Measurements from ENCODE around the gene RAB34. TPM values are rescaled to one million over a fixed set of nuclear protein-coding genes. Genes with fewer than 3 reads are reported as not detected.

RAB34 gene
- total RNA-seq, 1 donor from 2014 or later: 41.7 TPM

DNA sequence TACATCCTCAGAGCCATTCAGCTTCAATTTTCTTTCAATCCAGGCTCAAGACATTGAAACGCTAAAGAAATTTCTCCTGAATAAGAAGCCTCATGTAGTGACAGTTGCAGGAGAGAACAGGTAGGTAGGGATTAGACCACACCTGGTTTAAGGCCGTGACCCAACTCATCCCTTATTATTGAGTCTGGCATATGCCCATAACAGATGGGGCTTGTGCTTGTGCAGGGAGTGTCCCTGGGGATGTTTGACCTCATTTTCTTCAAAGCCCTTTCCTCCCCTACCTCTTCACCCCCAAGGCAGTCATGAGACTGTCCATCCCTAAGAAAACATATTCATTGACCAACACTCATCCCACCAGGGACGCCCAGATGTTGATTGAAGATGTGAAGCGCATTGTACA is 31.4 kb downstream of the RAB34 start:
- no peak for DNase-seq (ENCODE audit: low read depth, low spot score)

DNA sequence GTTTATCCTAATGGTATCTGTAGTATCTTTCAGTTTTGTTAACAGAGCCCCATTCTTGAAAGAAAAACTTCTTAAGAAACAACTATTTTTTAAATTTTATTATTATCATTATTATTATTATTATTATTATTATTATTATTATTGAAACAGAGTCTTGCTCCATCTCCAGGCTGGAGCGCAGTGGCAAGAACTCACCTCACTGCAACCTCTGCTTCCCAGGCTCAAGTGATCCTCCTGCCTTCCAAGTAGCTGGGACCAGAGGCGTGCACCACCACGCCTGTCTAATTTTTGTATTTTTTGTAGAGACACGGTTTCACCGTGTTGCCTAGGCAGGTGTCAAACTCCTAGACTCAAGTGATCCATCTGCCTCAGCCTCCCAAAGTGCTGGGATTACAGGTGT is 32.3 kb downstream of the RAB34 start:
- no peak for DNase-seq (ENCODE audit: low read depth, low spot score)

DNA sequence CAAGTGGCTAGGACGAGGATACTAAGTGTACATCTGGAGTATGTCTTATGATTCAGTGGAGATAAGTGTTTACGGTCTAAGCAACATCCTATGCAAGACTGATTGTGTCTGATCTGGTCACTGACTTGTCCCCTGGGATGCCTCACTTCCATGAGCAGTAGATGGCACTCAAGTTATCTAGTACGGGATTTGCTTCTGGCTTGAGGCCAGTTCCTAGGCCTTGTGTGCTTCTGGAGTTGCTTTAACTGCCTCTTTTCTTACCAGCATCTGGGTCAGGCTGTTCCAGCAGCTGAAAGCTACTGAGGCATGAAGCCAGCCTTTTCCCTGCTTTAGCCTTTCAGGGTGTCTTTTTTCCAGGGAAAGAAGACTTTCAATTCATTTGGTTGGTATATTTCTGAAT is 32.7 kb downstream of the RAB34 start:
- DNase-seq (ENCODE audit: low read depth, low spot score): no peak

DNA sequence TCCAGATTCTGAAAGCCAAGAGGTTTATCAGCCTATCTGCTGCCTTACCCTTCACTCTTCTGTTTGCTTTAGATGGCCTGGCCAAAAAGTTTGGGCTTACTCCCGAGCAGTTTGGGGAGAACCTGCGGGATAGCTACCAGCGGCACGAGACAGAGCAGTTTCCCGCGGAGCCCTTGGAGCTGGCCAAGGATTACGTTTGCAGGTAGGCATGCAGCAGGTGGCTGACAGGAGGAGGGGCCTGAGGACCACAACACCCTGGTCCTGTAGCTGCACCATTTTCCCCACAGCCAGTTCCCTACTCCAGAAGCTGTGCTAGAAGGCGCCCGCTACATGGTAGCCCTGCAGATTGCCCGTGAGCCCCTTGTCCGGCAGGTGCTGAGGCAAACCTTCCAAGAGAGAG is 35.0 kb downstream of the RAB34 start:
- DNase-seq (ENCODE audit: low read depth, low spot score): no peak

DNA sequence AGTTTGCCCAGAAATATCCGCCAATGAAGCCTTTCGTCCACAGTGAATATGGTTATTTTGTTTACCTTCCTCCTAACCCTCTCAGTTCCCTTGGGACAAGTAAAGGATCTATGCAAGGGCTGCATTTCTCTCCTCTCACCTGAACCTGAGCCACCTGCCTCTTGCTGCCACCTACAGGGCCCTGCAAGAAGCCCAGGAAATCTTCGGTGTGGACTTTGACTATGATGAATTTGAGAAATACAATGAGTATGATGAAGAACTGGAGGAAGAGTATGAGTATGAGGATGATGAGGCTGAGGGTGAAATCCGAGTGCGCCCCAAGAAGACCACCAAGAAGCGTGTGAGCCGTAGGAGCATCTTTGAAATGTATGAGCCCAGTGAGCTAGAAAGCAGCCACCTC is 41.7 kb downstream of the RAB34 start:
- no peak for DNase-seq (ENCODE audit: low read depth, low spot score)

DNA sequence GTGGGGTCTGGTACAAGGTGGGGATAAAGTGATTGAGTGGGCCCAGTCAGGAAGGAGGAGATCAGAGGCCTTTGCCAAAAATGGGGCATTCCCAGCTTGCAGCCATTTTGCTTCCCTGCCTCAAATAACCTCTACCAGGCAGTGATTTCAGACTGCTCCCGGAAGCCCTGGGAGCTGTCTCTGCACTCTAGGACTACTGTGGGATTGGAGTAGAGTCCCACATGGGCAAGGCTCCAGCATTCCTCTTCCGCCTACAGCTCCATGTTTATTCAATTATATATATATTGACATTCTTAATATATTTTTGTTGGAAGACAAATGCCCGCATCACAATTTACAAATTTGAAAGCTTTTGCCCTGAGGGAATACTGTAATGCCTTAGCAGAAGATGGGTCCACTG is 42.2 kb downstream of the RAB34 start:
- no peak for DNase-seq (ENCODE audit: low read depth, low spot score)

DNA sequence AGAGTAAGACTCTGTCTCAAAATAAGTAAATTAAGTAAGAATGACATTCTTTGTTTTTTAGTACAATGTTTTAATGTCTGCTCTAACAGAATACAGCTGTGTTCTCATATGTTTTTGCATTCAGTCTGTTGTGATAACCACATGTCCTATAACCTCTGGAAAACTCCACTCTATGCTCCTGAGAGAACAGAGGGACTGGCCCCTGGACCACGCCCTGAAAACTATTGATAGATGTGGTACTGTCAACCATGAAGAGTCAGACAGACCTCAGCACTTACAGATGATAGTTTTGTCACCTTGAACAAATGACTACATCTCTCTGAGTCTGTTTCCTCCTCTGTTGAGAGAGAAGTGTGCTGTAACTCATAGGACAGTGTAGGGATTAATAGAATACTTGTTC is 47.8 kb downstream of the RAB34 start:
- DNase-seq (ENCODE audit: low read depth, low spot score): no peak

DNA sequence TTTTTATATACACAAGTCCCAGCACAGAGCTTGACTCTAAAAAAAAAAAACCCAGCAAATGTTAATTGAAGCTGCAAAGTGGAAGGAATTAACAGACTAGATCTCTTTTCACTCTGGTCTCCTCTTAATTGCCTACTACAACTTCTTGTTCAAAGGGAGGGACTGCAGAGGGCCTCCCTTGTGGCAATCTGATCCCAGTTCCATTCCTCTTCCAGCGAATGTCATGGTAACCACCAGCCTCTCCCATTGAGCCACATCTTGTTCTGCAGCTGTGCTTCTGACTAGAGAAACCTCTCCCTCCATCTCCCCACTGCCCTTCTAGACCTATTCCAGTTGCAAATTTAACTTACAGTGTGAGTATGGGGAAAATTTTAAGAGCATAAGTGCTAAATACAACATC is 49.8 kb downstream of the RAB34 start:
- DNase-seq (ENCODE audit: low read depth, low spot score): no peak

DNA sequence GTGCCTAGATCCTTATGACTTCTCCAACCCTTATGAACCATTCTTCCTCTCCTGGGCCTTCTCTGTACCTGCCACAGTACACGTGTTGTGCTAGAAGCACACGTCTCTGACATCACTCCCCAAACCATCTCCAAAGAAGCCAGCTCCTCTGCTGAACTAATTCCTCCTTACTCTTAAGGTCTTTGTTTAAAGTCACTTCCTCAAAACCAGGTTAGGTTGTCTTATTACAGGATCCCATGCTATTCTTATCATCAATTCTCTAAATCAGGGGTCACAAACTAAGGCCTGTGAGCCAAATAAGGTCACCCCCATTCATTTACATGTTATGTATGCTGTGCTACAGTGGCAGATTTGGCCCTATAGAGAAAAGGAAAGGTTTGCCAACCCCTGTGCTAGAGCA is 51.7 kb downstream of the RAB34 start:
- DNase-seq (ENCODE audit: low read depth, low spot score): no peak

Other genes with a start within 250 kb of the RAB34 start
- gene SLC13A2, start 244.2 kb downstream of the RAB34 start, total RNA-seq: not detected in 2 replicates
- gene FOXN1, start 211.5 kb downstream of the RAB34 start, total RNA-seq: not detected in 2 replicates
- 22.0 and 22.1 TPM in 2 replicates for gene UNC119, start 165.2 kb downstream of the RAB34 start, total RNA-seq
- gene PIGS, start 146.3 kb downstream of the RAB34 start, total RNA-seq: 56.6 and 57.6 TPM in 2 replicates
- 22.0 and 53.9 TPM in 2 replicates for gene ALDOC, start 141.0 kb downstream of the RAB34 start, total RNA-seq
- 24.5 and 58.3 TPM in 2 replicates for gene SPAG5, start 118.8 kb downstream of the RAB34 start, total RNA-seq
- 3.4 and 5.5 TPM in 2 replicates for gene RSKR, start 103.7 kb downstream of the RAB34 start, total RNA-seq
- 162 and 190 TPM in 2 replicates for gene BLTP2, start 72.7 kb downstream of the RAB34 start, total RNA-seq
- gene SDF2, start 56.0 kb downstream of the RAB34 start, total RNA-seq: 56.8 and 63.1 TPM in 2 replicates
- gene SUPT6H, start 55.7 kb downstream of the RAB34 start, total RNA-seq: 51.3 and 52.4 TPM in 2 replicates
- 0.66 and 2.3 TPM in 2 replicates for gene PROCA1, start 6.0 kb downstream of the RAB34 start, total RNA-seq
- gene RPL23A, start 2.1 kb upstream of the RAB34 start, total RNA-seq: 811 and 821 TPM in 2 replicates
- 1.1 and 1.4 TPM in 2 replicates for gene TLCD1, start 8.4 kb upstream of the RAB34 start, total RNA-seq
- gene NEK8, start 10.9 kb upstream of the RAB34 start, total RNA-seq: 2.0 and 2.1 TPM in 2 replicates
- 28.2 and 32.8 TPM in 2 replicates for gene TRAF4, start 26.1 kb upstream of the RAB34 start, total RNA-seq
- gene FAM222B, start 124.9 kb upstream of the RAB34 start, total RNA-seq: 3.4 and 5.5 TPM in 2 replicates
- gene ERAL1, start 137.1 kb upstream of the RAB34 start, total RNA-seq: 30.7 and 49.2 TPM in 2 replicates
- 77.3 and 80.4 TPM in 2 replicates for gene FLOT2, start 179.9 kb upstream of the RAB34 start, total RNA-seq
- gene DHRS13, start 185.2 kb upstream of the RAB34 start, total RNA-seq: 5.5 and 7.9 TPM in 2 replicates
- gene PHF12, start 233.7 kb upstream of the RAB34 start, total RNA-seq: 10.6 and 11.6 TPM in 2 replicates

All from pulmonary artery endothelial cell (primary cell).